HEK293T (cell line): ENCODE data around the gene C1GALT1.

Experiments used
- ARNT ChIP-seq: fragments of 450-650 bp; IDR thresholded peaks from 2 replicates; pipeline ENCODE4 v1.6.1; 2017; ENCODE audit warnings: mild to moderate bottlenecking
- BHLHE40 ChIP-seq: fragments of 450-650 bp; IDR thresholded peaks from 2 replicates; pipeline ENCODE4 v1.6.1; 2016; ENCODE audit warnings: mild to moderate bottlenecking, moderate library complexity, borderline replicate concordance
- ELF4 ChIP-seq: fragments of 450-650 bp; IDR thresholded peaks from 2 replicates; pipeline ENCODE4 v1.6.1; 2017; ENCODE audit warnings: antibody characterized with exemption
- FOXA1 ChIP-seq: fragments of 450-650 bp; IDR thresholded peaks from 2 replicates; pipeline ENCODE4 v1.6.1; 2016; ENCODE audit warnings: mild to moderate bottlenecking
- FOXM1 ChIP-seq: fragments of 450-650 bp; IDR thresholded peaks from 2 replicates; pipeline ENCODE4 v1.6.1; 2017; ENCODE audit warnings: mild to moderate bottlenecking, borderline replicate concordance
- HDGF ChIP-seq: fragments of 450-650 bp; IDR thresholded peaks from 2 replicates; pipeline ENCODE4 v1.6.1; 2017; ENCODE audit warnings: antibody characterized with exemption, borderline replicate concordance
- L3MBTL2 ChIP-seq: fragments of 450-650 bp; conservative IDR thresholded peaks from 2 replicates; pipeline ENCODE4 v1.6.1; 2016; ENCODE audit warnings: mild to moderate bottlenecking
- NFRKB ChIP-seq: fragments of 450-650 bp; IDR thresholded peaks from 2 replicates; pipeline ENCODE4 v1.6.1; 2016; ENCODE audit warnings: mild to moderate bottlenecking, moderate library complexity
- PKNOX1 ChIP-seq: fragments of 450-650 bp; IDR thresholded peaks from 2 replicates; pipeline ENCODE4 v1.6.1; 2016
- SP1 ChIP-seq: fragments of 450-650 bp; IDR thresholded peaks from 2 replicates; pipeline ENCODE4 v1.6.1; 2017
- SUZ12 ChIP-seq: fragments of 450-650 bp; IDR thresholded peaks from 2 replicates; pipeline ENCODE4 v1.6.1; 2016; ENCODE audit warnings: mild to moderate bottlenecking
- TARDBP ChIP-seq: fragments of 450-650 bp; IDR thresholded peaks from 2 replicates; pipeline ENCODE4 v1.6.1; 2016
- ZNF384 ChIP-seq: fragments of 450-650 bp; IDR thresholded peaks from 2 replicates; pipeline ENCODE4 v1.6.1; 2016

DNA sequence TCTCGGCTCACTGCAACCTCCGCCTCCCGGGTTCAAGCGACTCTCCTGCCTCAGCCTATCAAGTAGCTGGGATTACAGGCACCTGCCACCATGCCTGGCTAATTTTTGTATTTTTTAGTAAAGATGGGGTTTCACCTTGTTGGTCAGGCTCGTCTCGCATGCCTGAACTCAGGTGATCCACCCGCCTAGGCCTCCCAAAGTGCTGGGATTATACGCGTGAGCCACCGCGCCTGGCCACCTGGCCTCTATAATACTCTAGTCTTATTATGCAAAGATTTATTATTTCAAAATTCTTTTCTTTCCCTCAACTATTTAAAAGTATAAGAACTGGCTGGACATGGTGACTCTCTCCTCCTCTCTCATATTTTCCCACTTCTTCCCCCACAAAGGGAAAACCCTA, 30.0 kb upstream of the C1GALT1 start:
- no peak for TF ChIP-seq HDGF
- no peak for TF ChIP-seq PKNOX1
- TF ChIP-seq FOXM1, result no peak
- TF ChIP-seq BHLHE40, result no peak
- no peak for TF ChIP-seq TARDBP
- no peak for TF ChIP-seq ZNF384
- TF ChIP-seq SP1, result no peak
- TF ChIP-seq ELF4, result no peak
- no peak for TF ChIP-seq L3MBTL2
- no peak for TF ChIP-seq SUZ12
- no peak for TF ChIP-seq FOXA1
- TF ChIP-seq ARNT, result no peak
- TF ChIP-seq NFRKB, result no peak
